GM12874 (cell line): Measurements from ENCODE around the gene ATP13A4.

Source experiments
- CTCF ChIP-seq: IDR thresholded peaks from 2 replicates; pipeline ENCODE4 v1.5.1; 2011; ENCODE audit warnings: low read depth, mild to moderate bottlenecking, control low read depth, low read length, moderate library complexity; ENCODE audit not compliant: insufficient read depth

Gene ATP13A4

DNA sequence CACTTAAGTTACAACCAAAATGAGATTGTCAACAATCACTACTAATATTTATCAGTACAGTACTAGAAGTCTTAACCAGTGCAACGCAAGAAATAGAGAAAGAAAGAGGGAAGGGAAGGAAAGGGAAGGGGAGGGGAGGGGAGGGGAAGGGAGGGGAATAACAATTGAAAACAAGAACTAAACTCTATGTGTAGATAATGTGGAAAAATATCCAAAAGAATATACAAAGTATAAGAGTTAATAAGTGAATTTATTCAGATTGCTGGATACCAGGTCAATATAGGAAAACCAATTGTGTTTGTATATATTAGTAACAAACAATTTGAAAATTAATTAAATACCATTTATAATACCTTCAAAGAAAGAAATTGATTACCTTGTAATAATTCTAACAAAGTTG, 186.8 kb downstream of the ATP13A4 start:
- no peak for TF ChIP-seq CTCF

DNA sequence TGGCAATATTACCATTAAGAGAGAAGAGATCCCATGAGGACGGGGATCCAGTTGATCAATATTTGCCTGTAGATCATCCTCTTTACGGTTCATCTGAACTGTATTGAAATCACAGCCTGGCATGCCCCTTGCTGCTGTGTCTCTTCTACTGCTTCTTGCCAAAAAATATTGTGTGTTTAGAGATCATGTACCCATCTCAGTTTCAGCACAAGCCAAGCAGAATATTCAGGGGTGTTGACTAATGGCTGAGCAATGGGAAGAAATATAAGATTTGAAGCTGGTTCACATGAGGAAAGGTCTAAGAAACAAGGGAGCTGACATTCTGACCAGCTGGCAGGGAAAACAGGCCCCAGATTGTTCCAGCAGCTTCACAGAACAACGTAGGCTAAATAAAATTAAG, 197.4 kb downstream of the ATP13A4 start:
- TF ChIP-seq CTCF, result no peak

DNA sequence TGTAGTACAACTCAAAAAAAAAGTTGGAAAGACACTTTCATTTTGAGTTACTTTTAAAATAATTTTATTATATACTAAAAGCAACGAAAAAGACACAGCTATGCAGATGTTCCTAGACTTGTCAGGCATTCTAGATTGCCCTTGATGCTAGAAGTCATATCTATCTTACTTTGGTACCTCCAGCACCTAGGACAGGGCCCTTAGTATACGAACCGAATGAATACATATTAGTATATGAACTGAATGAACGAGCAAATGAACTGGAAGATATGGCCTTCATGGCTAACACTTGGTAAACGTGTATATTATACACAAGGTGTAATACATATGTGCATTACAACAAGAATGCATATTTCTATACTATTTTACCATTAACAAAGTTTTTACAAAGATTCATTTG, 200.3 kb downstream of the ATP13A4 start:
- no peak for TF ChIP-seq CTCF
